KOPT-K1 (cell line): ENCODE results near the gene FIZ1.
"Not testable (repeated sequence)": the region's sequence is repeated elsewhere in the genome, so short reads cannot be mapped to it uniquely, and the experiment has no call there.

Source experiments
- H3K27ac ChIP-seq: fragments of 200-600 bp; sonication (generic); 2 replicates; pipeline ENCODE4 v1.5.1; 2016; ENCODE audit warnings: antibody characterized with exemption, mild to moderate bottlenecking, low read depth, low read length; ENCODE audit not compliant: poor library complexity, severe bottlenecking
- H3K36me3 ChIP-seq: fragments of 200-600 bp; sonication (generic); 2 replicates; pipeline ENCODE4 v1.5.1; 2017; ENCODE audit warnings: antibody characterized with exemption, mild to moderate bottlenecking, low read length, moderate library complexity; ENCODE audit not compliant: insufficient read depth
- H3K9me3 ChIP-seq: fragments of 200-600 bp; sonication (generic); 2 replicates; pipeline ENCODE4 v1.5.1; 2017; ENCODE audit warnings: antibody characterized with exemption, low read length, mild to moderate bottlenecking; ENCODE audit not compliant: insufficient read depth, poor library complexity, severe bottlenecking

FIZ1 gene

DNA sequence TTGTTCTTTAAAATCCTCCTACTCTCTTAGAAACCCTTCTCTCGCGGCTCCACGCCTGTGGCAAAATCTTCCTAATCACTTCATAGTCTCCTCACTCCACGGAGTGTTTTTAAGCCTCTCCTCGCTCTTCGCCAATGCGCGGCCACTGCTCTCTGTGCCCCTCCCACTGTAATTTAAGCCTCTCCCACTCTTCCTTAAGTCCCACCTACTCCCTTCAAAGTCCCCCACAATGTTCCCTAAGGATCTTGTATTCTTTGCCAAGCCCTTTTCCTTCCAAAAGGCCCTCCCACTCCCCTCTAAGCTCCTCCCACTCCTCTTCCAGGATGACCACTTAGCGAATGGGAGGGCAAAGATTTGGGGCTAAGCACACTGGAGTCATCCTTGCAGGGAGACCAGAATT lies 1.3 kb downstream of the FIZ1 start:
- Histone ChIP-seq H3K36me3 (peaks cover 37% of the 10 kb centered on the region), H3K27ac (no peak overlapping the region), H3K9me3 (no peaks in the 10 kb centered on the region)

DNA sequence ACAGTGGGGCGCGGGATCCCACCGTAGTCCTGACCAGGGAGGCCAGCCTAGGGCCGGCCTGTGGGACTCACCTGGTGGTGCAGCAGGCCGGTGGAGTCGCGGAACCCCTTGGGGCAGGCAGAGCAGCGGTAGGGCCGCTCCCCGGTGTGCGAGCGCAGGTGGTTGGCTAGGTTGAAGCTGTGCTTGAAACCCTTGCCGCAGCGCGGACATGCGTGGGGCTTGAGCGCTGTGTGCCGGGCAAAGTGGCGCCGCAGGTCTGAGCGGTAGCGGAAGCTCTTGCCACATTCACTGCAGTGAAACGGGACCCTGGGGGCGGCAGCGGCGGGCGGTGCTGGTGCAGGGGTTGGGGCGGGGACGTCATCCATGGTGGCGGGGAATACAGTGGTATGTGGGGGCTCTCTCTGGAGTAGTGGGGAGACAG lies 1.8 kb downstream of the FIZ1 start:
- peaks cover 41% of the 10 kb centered on the region for H3K36me3 ChIP-seq
- H3K9me3 ChIP-seq = no peaks in the 10 kb centered on the region
- H3K27ac ChIP-seq = no peak overlapping the region

DNA sequence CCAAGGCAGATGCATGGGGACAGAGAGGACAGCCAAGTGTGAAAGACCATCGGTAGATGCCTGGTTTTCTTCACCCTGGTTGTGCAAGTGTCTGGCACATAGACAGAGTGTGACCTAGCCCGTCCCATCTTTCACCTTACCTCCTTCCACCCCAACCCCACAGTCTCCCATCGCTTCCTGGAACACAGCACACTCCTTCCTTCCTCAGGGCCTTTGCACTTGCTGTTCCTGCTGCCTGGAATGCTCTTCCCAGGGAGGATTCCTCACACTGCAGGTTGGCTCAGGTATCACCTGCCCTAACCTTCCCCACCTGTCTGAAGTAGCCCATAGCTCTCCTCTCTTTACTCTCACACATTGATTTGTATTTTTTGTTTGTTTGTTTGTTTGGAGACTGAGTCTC lies 3.0 kb downstream of the FIZ1 start:
- Histone ChIP-seq H3K9me3 (no peaks in the 10 kb centered on the region), H3K36me3 (peaks cover 53% of the 10 kb centered on the region), H3K27ac (no peak overlapping the region)

DNA sequence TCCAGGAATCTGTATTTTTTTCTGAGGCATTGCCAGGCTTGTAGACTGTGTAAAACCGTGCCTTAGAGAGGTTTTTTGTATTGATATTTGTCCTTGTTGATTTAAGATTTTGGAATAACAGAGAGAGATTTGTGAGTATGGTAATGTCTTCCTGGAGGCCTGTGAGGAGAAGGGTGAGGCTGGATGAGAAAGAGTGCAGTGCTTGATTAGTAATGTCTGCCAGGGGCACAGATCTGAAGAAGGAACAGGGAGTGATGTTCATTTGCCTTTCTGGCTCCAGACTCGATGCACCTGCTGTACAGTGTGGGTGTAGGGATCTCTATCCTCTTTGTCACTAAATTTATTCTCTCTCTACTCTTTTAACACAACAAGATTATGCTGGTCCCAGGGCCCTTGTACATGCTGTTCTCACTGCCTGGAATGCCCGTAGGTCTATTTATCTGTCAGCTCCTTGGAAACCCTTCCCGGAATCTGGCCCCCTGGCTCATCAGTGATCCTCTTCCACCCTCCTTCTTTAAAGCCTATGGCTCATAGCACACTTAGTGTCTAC lies 4.2 kb downstream of the FIZ1 start:
- Histone ChIP-seq H3K27ac (no peak overlapping the region), H3K36me3 (peaks cover 54% of the 10 kb centered on the region), H3K9me3 (no peaks in the 10 kb centered on the region)

DNA sequence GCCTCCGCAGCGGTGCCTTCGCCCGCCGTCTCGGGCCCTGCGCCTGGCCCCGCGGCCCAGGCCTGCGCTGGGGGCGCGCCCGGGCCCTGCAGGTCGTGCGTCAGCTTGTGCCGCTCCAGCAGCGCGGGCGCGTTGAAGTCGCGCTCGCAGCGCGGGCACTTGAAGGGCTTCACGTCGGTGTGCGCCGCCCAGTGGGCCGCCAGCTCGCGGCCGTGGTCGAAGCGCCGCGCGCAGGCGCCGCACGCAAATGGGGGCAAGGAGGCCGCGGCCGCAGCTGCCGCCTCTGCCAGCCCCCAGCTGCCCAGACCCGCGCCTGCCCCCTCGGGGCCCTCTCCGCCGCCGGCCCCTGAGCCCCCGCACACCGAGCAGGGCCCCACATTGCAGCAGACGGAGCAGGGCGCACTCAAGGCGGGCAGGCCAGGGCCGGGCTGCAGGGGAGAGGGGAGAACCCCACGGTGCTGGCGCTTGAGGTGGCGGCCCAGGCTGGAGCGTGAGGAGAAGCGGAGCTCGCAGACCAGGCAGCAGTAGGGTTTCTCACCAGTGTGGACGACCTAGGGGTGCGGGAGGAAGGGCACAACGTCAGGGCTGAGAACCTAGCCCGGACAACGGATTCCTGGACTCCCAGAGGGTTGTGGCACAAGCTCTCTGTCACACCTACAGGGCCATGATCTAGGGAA lies 6.1 kb downstream of the FIZ1 start:
- Histone ChIP-seq H3K36me3 (peaks cover 54% of the 10 kb centered on the region), H3K9me3 (no peaks in the 10 kb centered on the region), H3K27ac (no peak overlapping the region)

DNA sequence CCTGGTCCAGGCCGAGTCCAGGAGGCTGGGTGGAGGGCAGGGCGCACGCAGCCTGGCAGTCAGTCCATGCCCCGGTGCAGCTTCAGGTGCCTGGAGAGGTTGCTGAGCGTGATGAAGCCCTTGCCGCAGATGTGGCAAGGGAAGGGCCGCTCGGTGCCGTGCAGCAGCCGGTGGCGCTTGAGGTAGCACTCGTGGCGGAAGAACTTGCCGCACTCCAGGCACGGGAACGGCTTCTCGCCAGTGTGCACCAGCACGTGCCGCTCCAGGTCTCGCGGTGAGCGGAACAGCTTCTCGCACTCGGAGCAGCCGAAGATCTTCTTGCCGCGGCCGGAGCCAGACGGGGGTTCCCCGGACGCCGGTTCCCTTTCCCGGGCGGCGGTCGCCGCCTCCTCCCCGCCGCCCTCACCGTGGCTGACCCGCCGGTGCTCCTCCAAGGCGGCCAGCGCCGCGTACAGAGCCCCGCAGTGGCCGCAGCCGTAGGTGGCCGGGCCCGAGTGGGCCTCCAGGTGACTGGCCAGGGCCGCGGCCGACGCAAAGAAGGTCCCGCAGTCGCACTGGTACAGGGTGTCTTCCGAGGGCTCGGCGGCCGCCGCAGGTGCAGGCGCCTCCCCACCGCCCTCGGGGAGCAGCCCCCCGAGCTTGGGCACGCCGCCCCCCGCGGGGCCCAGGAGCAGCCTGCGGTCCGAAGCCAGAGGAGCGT lies 6.8 kb downstream of the FIZ1 start:
- H3K27ac ChIP-seq = no peak overlapping the region
- H3K9me3 ChIP-seq = no peaks in the 10 kb centered on the region
- peaks cover 54% of the 10 kb centered on the region for H3K36me3 ChIP-seq

DNA sequence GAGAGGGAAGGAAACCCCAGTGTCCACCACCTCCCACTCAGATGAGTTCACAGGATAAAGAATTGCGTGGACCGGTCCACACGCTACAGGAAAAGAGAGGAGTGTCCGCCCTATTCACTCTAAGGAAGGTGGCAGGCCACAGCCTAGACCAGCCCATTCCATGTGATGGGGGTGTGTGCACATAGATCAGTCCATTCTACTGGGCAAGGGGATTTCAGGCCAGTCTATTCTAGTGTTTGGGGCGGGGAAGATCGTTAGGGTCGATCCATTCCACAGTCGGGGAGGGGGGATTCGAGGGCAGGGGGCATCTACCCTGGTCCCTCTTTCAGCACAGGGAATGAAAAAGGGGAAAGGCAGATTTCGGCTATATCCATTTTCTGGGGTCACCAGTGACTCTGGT lies 7.8 kb downstream of the FIZ1 start:
- peaks cover 46% of the 10 kb centered on the region for H3K36me3 ChIP-seq
- H3K9me3 ChIP-seq = no peaks in the 10 kb centered on the region

DNA sequence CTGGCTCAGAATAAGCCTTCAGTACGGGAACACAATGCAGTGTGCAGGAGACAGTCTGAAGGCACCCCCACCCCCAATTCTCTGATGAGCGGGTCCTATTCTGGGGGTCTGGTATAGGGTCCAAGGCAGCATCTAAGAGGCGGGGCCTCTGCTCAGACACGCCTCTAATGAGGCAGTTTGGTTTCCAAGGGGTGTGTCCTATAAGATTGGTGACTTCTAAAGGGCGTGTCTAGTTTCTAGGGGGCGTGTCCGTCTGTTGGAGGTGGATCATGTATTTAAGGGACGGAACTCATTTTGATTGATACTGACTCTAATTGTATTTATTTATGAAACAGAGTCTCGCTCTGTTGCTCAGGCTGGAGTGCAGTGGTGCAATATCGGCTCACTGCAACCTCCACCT lies 8.7 kb downstream of the FIZ1 start:
- H3K27ac ChIP-seq = no peak overlapping the region
- peaks cover 36% of the 10 kb centered on the region; the same call in 1 of the 2 replicates for H3K36me3 ChIP-seq
- H3K9me3 ChIP-seq = no peaks in the 10 kb centered on the region

More for the DNA sequence above, 7.8 kb downstream of the FIZ1 start:
- no peak overlapping the region for H3K27ac ChIP-seq

DNA sequence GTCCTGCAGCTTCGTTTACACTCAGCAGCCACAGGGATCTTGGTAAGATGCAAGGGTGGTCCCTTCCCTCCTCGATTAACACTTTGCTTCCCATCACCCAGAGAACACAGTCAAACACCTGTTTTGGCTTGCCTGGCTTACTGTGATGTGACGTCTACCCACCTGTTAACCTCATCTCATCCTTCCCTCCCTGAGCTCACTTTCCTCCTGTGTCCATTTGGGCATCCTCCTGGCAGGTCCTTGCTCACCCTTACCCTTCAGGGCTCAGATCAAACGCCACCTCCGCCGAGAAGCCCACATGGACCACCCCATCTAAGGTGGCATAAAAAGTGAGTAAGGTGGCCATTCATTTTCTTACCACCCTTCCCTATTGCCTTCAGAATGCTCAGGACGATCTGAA lies 9.2 kb downstream of the FIZ1 start:
- Histone ChIP-seq H3K36me3 (peaks cover 31% of the 10 kb centered on the region; the same call in 1 of the 2 replicates), H3K27ac (no peak overlapping the region), H3K9me3 (no peaks in the 10 kb centered on the region)

DNA sequence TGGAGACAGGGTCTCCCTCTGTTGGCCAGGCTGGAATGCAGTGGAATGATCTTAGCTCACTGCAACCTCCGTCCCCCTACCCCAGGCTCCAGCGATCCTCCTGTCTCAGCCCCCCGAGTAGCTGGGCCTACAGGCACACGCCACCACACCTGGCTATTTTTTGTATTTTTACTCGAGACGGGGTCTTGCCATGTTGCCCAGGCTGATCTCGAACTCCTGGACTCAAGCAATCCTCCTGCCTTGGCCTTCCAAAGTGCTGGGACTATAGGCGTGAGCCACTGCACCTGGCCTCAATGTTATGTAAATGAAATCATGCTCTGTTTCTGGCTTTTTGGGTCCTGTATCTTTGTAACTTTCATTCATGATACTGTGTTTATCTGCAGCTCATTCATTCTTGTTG lies 10.6 kb downstream of the FIZ1 start:
- no peak overlapping the region for H3K27ac ChIP-seq
- peaks cover 21% of the 10 kb centered on the region; the same call in 1 of the 2 replicates for H3K36me3 ChIP-seq
- H3K9me3 ChIP-seq = no peaks in the 10 kb centered on the region

DNA sequence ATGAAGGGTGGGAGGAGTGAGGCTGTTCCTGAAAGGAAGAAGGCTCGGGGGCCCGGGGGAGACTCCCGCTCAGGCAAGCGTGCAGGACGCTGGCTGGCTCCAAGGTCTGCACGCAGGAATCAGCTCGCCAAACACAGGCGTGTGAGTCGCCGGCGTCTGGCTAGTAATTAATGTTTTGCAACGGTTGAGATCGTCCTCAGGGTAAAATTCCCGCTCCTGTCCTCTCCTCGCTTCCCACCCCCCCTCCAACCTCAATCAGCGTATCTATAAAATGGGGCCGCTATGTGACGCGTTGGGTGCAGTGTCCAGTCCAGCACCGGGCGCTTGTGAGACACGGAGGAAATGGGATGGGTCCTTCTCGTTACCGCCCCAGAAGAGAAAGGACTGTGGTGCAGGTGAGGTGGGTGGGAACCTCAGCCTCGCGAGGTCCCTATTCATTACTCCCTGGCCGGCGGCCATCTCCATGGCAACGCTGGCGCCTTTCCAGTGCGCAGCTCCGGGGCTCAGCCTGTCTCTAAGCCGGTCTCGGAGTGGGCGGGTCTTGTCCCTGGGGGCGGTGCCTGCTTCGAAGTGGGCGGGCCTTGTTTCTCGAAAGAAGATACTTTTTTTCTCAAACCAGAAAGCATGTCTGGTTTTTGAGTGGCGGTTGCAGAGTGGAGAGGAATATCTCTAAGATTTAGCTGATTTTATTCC lies 12.2 kb downstream of the FIZ1 start:
- Histone ChIP-seq H3K36me3 (peaks cover 9% of the 10 kb centered on the region; the same call in 1 of the 2 replicates), H3K27ac (no peak overlapping the region)

DNA sequence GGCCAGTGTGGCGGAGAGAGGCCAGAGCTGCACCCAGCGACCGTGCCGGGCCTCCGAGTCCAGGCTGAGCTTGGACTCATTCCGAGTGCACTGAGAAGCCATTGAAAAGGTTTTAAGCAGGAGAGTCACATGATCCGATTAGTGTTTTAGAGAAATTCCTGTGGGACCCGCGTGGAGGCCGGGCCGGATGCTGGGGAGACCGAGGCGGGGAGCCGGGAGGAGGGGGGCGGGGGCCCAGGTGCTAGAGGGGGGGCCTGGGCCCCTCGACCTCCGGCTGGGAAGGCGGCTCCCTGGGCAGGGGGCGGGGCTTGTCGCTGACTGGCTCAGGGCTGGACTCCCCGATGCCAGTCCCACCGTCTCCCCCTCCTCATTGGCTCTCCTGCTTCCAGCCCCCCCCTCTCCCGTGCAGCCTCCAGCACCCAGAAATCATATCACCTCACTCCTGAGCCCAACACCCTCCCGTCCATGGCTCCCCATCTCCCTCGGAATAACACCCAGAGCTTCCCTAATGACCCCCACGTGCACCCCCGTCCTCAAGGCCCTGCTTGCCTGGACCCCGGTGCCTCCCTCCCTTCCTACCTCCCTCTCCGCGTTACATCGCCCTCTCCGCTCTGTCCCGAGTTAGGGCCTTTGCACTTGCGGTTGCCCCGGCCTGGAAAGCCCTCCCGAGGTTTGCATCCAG lies 13.5 kb downstream of the FIZ1 start:
- peak overlapping the region; percentile 4 for H3K27ac ChIP-seq
- H3K9me3 ChIP-seq = no peaks in the 10 kb centered on the region
- H3K36me3 ChIP-seq = no peaks in the 10 kb centered on the region

More for the DNA sequence above, 12.2 kb downstream of the FIZ1 start:
- no peaks in the 10 kb centered on the region for H3K9me3 ChIP-seq

DNA sequence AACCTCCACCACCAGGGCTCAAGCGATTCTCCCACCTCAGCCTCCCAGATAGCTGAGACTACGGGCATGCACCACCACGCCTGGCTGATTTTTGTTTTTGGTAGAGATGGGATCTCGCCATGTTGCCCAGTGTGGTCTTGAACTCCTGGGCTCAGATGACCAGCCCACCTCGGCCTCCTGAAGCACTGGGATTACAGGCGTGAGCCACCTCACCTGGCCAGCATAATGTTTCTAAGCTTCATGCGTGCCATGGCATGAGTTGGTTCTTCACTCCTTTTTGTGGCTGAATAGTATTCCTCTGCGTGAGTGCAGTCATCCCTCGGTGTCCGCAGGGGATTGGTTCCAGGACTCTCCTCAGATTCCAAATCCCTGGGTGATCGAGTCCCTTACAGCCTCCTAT lies 14.4 kb downstream of the FIZ1 start:
- no peak overlapping the region for H3K27ac ChIP-seq
- H3K9me3 ChIP-seq = no peaks in the 10 kb centered on the region

DNA sequence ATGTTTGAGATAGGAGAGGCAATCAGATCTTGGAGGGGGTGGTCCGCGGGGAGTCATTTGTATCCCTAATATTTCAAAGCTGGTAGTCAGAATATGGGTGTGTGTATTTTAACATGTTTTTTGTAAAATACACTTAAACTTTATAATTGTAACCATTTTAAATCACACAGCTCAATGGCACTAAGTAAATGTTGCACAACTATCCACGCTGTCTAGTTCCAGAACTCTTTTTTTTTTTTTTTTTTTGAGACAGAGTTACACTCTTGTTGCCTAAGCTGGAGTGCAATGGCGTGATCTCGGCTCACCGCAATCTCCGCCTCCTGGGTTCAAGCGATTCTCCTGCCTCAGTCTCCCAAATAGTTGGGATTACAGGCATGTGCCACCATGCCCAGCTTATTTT lies 15.4 kb downstream of the FIZ1 start:
- not testable (repeated sequence) for H3K9me3 ChIP-seq, H3K36me3 ChIP-seq, H3K27ac ChIP-seq

More for the DNA sequence above, 14.4 kb downstream of the FIZ1 start:
- H3K36me3 ChIP-seq = no peaks in the 10 kb centered on the region

DNA sequence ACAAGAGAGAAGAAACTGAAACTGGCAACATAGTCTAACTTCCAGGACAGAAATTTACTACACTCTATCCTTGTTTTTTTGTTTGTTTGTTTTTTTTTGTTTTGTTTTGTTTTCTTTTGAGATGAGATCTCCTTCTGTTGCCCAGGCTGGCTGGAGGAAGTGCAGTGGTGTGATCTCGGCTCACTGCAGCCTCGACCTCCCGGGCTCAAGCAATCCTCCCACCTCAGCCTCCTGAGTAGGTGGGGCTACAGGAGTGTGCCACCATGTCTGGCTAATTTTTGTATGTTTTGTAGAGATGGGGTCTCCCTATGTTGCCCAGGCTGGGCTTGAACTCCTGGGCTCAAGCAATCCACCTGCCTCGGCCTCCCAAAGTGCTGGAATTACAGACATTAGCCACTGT lies 17.0 kb downstream of the FIZ1 start:
- H3K36me3 ChIP-seq, H3K27ac ChIP-seq, H3K9me3 ChIP-seq: not testable (repeated sequence)
